Body of pancreas (tissue), 4 donors: Measurements from ENCODE around the gene CHRFAM7A.
"Not testable (repeated sequence)": the region's sequence is repeated elsewhere in the genome, so short reads cannot be mapped to it uniquely, and the experiment has no call there.

Experiments used
- CTCF ChIP-seq, 7 experiments: fragments of 450-650 bp in 4 of 7; fragments of 200-600 bp in 3 of 7; sonication (generic) in 3 of 7; IDR thresholded peaks; one replicate each; pipeline ENCODE4 v1.5.1; 2016 to 2019; ENCODE audit warnings: antibody characterized with exemption in 7 of 7
- POLR2A ChIP-seq, 3 donors: fragments of 450-650 bp; IDR thresholded peaks; one replicate each; pipeline ENCODE4 v1.6.1; 2016; ENCODE audit warnings: antibody characterized with exemption in 3 of 3, mild to moderate bottlenecking in 2 of 3

DNA sequence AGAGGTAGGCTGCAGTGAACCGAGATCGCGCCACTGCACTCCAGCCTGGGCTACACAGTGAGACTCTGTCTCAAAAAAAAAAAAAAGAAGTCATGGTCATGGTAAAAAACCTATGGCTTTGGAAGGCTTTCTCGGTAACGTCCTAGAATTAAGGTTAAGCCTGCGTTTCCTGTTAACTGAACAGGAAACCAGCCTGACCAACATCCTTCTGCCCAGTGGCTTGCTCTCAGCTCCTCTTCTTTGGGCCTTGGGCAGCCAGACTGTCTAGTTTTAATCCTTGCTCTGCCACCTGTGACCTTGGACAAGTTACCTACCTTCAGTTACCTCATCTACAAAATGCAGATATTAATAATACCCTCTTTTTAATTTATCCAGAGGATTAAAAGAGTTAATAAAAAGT, 27.4 kb upstream of the CHRFAM7A start:
- TF ChIP-seq CTCF, POLR2A (IDR thresholded peaks at IDR 0.05): not testable (repeated sequence)
